H4 (cell line): ENCODE data around the gene ZNF474. TPM values are rescaled to one million over a fixed set of nuclear protein-coding genes. Genes with fewer than 3 reads are reported as not detected.
A peak's percentile ranks its signal among the peaks of the same experiment; 100 is the strongest.

Source experiments
- DNase-seq: peaks from one replicate; pipeline ENCODE4 v3.0.0-alpha.2; 2015; ENCODE audit warnings: low spot score
- total RNA-seq: library from RNA; depleted of rRNA; stranded (reverse); fragments of >200 nt; shearing (Covaris generic); gene quantifications from 2 replicates; pipeline ENCODE4 v1.2.3, GENCODE V29; 2014

ZNF474 gene
- total RNA-seq, 1 experiment from 2014 or later: 0.06 TPM

DNA sequence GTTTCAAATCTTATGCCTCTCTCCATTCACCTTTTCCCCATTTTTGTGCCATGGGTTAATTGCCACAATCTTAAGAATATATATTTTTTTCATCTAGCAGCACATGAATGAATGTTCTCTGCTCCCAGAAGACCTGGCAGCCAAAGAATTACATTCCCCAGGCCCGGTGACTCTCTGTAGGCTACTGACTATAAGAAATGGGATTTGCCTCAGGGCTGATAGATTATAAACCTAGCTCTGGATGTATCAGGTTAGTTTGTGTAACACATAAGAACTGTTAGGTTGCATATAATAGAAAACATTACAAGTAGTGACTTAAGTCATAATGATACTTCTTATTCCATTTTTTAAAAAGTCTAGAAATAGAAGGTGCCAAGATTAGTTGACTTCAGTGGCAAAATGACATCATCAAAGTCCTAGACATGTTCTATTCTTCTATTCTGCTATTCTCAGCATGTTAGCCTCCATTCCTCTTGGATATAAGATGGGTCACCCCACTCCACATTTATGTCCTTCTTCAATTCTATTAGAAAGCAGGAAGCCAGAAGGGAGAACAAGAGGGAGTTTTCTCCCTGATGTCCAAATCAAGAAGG lies 10.9 kb upstream of the ZNF474 start:
- no peak for DNase-seq

- DNase-seq: no peak
Observed at GRCh38 chr5:122119205-122119604, 10.1 kb upstream of the ZNF474 start.

GRCh38 chr5:122120493-122120892 lies 8.9 kb upstream of the ZNF474 start:
- no peak for DNase-seq

DNA sequence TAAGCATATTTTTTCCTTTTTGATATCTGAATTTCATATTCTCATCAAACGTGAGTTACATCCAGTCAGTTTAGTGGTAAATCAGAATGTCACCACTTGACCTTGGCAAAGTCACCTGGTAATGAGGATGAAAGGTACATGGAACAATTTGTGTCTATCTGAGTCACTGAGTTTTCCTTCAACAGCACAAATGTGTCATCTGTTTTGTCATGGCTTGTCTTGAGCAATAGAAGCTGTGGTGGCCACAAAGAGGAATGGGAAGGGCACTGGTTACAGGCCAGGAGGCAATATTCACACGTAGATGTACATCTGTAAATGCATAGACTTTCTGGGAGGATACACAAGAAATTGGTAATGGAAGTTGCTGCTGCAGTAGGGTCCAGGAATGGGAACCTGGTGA lies 8.4 kb upstream of the ZNF474 start:
- peak; percentile 44 for DNase-seq

DNA sequence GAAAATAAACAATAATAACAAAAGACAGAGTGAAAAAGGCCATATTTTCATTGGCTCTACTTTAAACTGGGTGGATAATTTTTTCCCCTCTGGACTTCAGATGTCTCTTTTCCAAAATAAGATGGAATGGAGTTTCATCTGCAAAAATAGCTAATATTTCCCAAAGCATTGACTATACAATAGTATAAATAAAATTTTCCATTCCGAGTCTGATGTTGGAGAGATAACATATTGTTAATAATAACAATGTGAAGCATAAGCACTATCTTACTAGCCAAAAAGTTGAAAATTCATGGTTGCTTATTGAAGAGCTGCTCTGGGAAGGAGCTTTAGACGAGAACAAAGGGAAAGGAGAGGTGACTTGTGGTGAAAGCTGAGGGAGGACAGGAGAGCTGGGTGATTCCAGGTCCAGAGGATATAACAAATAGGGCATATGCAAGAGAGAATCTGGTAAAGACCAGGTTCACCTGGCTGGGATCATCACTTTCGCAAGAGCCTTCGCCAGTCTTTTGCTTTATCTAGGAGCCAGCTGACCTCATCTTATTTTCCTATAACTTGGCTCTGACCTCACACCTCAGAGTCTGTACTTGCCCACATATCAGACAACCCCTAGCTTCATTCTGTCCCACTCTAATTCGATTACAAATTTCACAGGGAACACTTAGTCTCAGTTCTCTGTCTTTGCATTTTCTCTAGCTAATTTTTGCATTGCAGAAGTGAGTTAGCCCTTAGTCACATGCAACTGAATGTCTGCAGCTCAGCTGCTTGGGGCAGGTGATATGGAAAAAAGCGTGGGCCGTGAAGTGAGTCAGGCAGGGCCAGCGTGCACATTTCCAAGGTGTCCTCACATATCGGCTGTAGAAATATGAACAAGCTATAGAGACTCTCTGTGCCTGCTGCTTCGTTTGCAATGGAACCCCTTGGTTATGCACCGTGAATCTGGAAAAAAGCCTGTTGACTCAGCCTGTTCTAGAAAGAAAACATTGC lies 7.6 kb upstream of the ZNF474 start:
- DNase-seq: no peak

GRCh38 chr5:122124766-122125165 lies 4.6 kb upstream of the ZNF474 start:
- no peak for DNase-seq

DNA sequence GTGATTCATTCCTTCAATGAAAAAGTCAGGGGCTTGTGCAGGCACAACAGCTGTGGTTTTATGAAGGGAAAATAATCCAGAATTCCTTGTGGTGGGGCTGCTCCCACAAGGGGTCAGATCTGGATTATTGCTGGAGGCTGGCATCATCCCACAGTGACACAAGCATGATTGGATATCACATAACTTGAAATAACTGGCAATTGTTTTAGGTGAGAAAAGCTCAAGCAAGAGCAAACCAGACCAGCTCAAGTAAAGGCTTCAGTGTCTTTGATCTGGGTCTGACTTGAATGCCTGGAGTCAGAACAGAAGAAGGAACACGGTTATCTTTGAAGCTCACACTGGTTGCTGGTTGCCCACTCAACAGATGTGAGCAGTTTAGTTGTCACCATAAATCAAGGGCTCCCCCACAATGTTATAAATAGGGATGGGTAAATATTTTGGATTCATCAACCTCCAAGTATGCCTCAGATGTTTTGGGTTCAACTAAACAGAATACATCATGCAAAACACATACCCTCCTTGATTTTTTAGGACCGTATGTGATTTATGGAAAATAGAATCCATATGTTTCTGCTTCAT lies 3.1 kb upstream of the ZNF474 start:
- DNase-seq: peak; percentile 48

DNA sequence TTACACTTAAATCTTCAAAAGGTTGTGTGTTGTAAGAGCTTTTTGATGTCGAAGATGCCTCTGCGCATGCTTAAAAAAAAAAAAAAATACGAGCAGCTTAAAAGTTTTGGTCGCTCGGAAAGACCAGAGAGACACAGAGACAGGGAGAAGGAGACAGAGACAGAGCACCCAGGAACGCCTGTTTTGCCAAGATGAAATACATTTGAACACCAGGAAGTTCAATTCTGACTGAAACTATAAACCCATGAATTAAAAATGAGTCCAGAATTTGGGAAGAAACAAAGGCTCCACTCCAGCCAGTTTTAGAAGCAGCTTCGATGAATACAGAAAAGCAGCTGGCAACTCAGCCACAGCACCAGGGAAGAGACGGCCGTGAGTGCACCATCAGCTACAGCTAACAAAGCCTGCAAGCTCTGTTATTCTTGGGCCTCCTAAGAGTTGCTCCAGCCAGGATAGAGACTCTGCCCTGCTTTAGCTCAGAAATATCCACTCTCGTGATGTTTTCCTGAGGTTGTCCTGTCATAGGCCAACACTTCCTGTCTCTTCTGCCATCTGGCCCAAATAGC lies 2.5 kb upstream of the ZNF474 start:
- DNase-seq: no peak

DNA sequence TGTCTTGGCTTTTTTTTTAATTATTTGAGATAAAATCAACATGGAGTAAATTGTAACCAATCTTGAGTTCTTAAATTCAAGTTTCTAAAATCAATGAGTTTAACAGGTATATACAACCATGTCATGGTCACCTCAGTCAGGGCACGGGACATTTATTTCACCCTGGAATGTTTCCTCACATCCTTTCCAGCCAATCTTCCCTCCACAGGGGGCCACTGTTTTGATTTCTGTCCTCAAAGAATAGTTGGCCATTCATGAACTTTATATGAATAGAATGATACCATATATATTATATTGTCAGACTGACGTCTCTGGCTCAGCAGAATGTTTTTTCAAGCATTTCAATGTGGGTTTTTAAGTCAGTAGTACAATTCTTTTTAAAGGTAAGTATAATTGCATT lies 806 bp downstream of the ZNF474 start:
- no peak for DNase-seq

DNA sequence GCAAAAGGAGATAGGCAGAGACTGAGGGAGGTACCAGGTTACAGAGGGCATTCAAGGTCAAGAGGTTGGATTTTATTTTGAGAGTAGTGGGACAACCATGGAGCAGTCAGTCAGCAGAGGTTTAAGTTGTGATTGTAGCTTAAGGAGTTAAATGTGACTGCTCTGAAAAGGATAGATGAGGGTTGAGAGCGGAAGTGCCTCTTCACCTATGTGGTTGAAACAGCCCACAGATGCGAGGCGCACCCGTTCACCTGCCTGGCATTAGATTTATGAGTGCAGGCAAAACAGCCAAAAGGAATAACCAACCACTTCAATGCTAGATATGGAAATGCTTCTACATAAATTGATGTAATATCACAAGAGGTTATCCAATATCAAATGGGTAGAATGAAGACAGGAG lies 8.4 kb downstream of the ZNF474 start:
- no peak for DNase-seq

GRCh38 chr5:122138356-122138755 lies 9.0 kb downstream of the ZNF474 start:
- no peak for DNase-seq

DNA sequence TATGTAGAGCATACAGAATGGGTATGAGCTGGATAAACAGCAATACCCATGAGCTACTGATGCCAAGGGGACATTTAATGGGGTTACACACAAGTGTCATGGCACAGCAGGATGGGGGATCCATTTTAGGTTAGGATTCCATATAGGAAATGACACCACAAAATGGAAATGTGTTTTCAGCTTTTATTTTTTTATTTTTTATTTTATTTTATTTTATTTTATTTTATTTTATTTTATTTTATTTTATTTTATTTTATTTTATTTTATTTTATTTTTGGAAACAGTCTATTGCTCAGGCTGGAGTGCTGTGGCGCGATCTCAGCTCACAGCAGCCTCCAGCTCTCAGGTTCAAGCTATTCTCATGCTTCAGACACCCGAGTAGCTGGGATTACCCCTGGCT lies 11.6 kb downstream of the ZNF474 start:
- no peak for DNase-seq

DNA sequence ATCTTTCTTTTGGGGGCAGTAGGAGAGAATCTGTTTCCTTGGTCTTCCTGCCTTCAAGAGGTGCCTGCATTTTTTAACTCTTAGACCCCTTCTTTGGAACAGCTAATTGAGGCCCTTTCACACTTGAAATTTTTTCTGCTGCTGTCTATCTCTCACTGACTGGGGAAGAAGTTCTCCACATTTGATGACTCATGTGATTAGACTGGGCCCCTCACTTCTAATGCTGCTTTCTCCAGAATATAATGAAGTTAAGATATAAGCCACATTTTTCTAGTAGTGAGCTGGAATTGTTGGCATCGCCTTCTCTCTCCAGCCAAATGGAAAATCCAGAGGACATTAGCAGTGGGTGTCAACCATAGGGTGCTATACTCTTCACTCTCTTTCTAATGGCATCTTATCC lies 12.4 kb downstream of the ZNF474 start:
- DNase-seq: no peak

- peak; percentile 57 for DNase-seq
Observed at GRCh38 chr5:122142480-122143164, 13.3 kb downstream of the ZNF474 start.

DNA sequence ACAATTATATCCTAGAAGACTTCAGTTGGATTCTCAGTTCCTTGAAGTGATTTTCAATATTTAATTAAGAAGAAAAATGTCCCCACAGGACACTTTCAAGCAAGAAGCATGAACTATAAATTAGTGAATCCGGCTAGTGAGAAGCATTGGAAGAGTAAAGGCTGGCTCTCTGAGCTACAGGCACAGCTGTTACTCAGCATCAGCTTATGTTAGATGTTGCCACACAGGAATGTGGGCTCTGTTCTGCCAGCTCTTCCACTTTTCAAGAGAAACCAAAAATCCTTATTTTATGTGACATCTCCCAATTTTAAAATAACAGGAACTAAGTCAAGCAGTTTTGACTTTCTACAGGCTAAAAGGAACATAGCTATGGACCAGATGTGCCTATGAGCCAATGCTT lies 14.9 kb downstream of the ZNF474 start:
- no peak for DNase-seq

DNA sequence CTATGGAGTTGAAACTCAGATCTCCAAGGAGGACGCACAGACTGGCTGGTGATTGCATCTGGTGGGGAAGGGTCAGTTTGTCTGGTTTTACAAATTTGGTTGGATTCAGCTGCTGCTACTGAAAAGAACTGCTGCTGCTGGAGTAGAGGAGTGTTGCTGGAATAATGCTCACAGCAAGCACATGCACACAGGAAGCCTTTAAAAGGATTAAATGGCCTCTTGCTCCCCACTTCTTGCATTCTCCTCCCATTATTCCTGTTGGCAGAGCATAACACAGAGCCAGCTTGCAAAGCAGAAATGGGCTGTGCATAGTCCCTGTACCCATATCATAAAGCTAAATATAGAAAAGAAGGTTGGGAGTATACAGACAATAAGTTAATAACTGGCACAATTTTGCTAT lies 16.6 kb downstream of the ZNF474 start:
- no peak for DNase-seq

- DNase-seq: no peak
Observed at GRCh38 chr5:122149321-122150090, 20.2 kb downstream of the ZNF474 start.

DNA sequence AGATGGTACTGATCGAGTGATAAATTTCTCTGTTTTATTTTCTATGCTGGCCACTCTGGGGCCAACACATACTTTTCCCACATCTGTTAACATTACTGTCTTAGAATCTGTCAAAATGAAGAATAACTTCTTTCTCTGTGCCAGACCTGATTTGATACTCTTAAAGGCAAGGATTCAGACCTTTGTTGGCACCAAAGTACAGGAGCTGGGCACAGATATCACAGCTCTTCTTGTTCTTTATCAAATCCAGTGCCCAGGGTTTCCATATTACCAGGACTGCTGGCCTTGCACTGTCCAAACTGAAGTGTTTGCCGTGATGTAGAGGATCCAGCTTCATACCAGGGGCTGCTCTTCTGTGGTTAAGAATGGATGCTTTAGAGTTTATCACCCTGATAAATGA lies 20.9 kb downstream of the ZNF474 start:
- DNase-seq: no peak

- peak; percentile 69 for DNase-seq
Observed at GRCh38 chr5:122151640-122152039, 22.3 kb downstream of the ZNF474 start.

GRCh38 chr5:122152266-122152900 lies 23.0 kb downstream of the ZNF474 start:
- no peak for DNase-seq

GRCh38 chr5:122153230-122153629 lies 23.9 kb downstream of the ZNF474 start:
- DNase-seq: no peak
